SK-N-MC (cell line): ENCODE data around the gene LRRC4C.

ENCODE experiments used
- DNase-seq: peaks from one replicate; pipeline ENCODE4 v3.0.0-alpha.2; 2011; ENCODE audit warnings: low read depth, low spot score
- H3K27ac ChIP-seq: fragments of 200-600 bp; sonication (generic); 2 replicates; pipeline ENCODE4 v1.5.1; 2016; ENCODE audit warnings: mixed run types
- H3K36me3 ChIP-seq: fragments of 200-600 bp; sonication (generic); 2 replicates; pipeline ENCODE4 v1.6.1; 2017; ENCODE audit warnings: antibody characterized with exemption, low read length, mixed read lengths; ENCODE audit not compliant: insufficient read depth
- H3K4me3 ChIP-seq: fragments of 200-600 bp; sonication (generic); 2 replicates; pipeline ENCODE4 v1.5.1; 2016
- H3K9ac ChIP-seq: fragments of 200-600 bp; sonication (generic); 2 replicates; pipeline ENCODE4 v1.8.0; 2017; ENCODE audit warnings: mixed run types, mixed read lengths; ENCODE audit not compliant: insufficient read length
- H3K9me3 ChIP-seq: fragments of 200-600 bp; sonication (generic); 2 replicates; pipeline ENCODE4 v1.6.1; 2017; ENCODE audit warnings: low read depth, mild to moderate bottlenecking, antibody characterized with exemption, low read length, moderate library complexity, mixed read lengths
- EZH2 ChIP-seq: fragments of 200-600 bp; sonication (generic); IDR thresholded peaks from one replicate; pipeline ENCODE4 v1.6.1; 2017; ENCODE audit warnings: antibody characterized with exemption
- FOXP2 ChIP-seq: optimal IDR thresholded peaks from 2 replicates; pipeline ENCODE3; 2011; ENCODE audit warnings: mild to moderate bottlenecking, moderate library complexity; ENCODE audit not compliant: insufficient read depth; ENCODE audit errors: extremely low read length, control extremely low read depth
- POLR2AphosphoS5 ChIP-seq: IDR thresholded peaks from 2 replicates; pipeline ENCODE4 v1.6.1; 2012; ENCODE audit warnings: mild to moderate bottlenecking, low read depth, low read length, borderline replicate concordance

Gene LRRC4C

GRCh38 chr11:40104941-40105550 is 1354.4 kb downstream of the LRRC4C start:
- Histone ChIP-seq H3K36me3 (no peaks in the 10 kb centered on the region), H3K9ac (no peak overlapping the region), H3K27ac (peak overlapping the region; percentile 21; the same call in 1 of the 2 replicates), H3K4me3 (no peak overlapping the region), H3K9me3 (peaks cover 3% of the 10 kb centered on the region; the same call in 1 of the 2 replicates)
- no peak for DNase-seq
- no peak for TF ChIP-seq EZH2
- TF ChIP-seq POLR2AphosphoS5 = no peak; the same call in 1 of the 2 replicates
- TF ChIP-seq FOXP2 = no peak

GRCh38 chr11:40100781-40101180 is 1358.7 kb downstream of the LRRC4C start:
- Histone ChIP-seq H3K9me3 (peaks cover 3% of the 10 kb centered on the region; the same call in 1 of the 2 replicates), H3K9ac (no peak overlapping the region), H3K4me3 (no peak overlapping the region), H3K36me3 (no peaks in the 10 kb centered on the region), H3K27ac (peak overlapping the region; percentile 38; the same call in 1 of the 2 replicates)
- TF ChIP-seq FOXP2 = no peak
- TF ChIP-seq POLR2AphosphoS5 = no peak
- TF ChIP-seq EZH2 = no peak
- DNase-seq = no peak

- peak; percentile 75 for DNase-seq
- Histone ChIP-seq H3K27ac (peak overlapping the region; percentile 80), H3K9ac (no peak overlapping the region), H3K36me3 (no peaks in the 10 kb centered on the region), H3K9me3 (peaks cover 3% of the 10 kb centered on the region; the same call in 1 of the 2 replicates), H3K4me3 (peak overlapping the region; percentile 6)
- peak; percentile 30; the same call in 1 of the 2 replicates for TF ChIP-seq POLR2AphosphoS5
- no peak for TF ChIP-seq EZH2
Observed at GRCh38 chr11:40100162-40100553, 1359.3 kb downstream of the LRRC4C start.

GRCh38 chr11:40099426-40100161 is 1359.9 kb downstream of the LRRC4C start:
- peak overlapping the region; percentile 6; the same call in 1 of the 2 replicates for H3K4me3 ChIP-seq
- peak overlapping the region; percentile 80 for H3K27ac ChIP-seq
- no peak for DNase-seq
- TF ChIP-seq FOXP2 = no peak
- TF ChIP-seq POLR2AphosphoS5 = no peak
- TF ChIP-seq EZH2 = no peak
- H3K9ac ChIP-seq = no peak overlapping the region
- no peaks in the 10 kb centered on the region for H3K36me3 ChIP-seq
- H3K9me3 ChIP-seq = peaks cover 3% of the 10 kb centered on the region; the same call in 1 of the 2 replicates

- Histone ChIP-seq H3K9ac (no peak overlapping the region), H3K9me3 (no peaks in the 10 kb centered on the region), H3K4me3 (no peak overlapping the region), H3K36me3 (no peaks in the 10 kb centered on the region), H3K27ac (no peak overlapping the region)
- DNase-seq = no peak
- TF ChIP-seq EZH2 (no peak), POLR2AphosphoS5 (no peak), FOXP2 (no peak)
Observed at GRCh38 chr11:40095446-40095845, 1364.0 kb downstream of the LRRC4C start.

GRCh38 chr11:40094954-40095353 is 1364.5 kb downstream of the LRRC4C start:
- Histone ChIP-seq H3K4me3 (no peak overlapping the region), H3K9me3 (no peaks in the 10 kb centered on the region), H3K36me3 (no peaks in the 10 kb centered on the region), H3K27ac (no peak overlapping the region), H3K9ac (no peak overlapping the region)
- TF ChIP-seq EZH2 (no peak), POLR2AphosphoS5 (no peak), FOXP2 (no peak)
- no peak for DNase-seq

- DNase-seq = no peak
- H3K9ac ChIP-seq = no peak overlapping the region
- TF ChIP-seq EZH2 = no peak
- no peak for TF ChIP-seq FOXP2
- no peak for TF ChIP-seq POLR2AphosphoS5
Observed at GRCh38 chr11:40080434-40080833, 1379.0 kb downstream of the LRRC4C start.

More at GRCh38 chr11:40080434-40080833, 1379.0 kb downstream of the LRRC4C start:
- H3K9me3 ChIP-seq = no peaks in the 10 kb centered on the region
- H3K36me3 ChIP-seq = no peaks in the 10 kb centered on the region
- no peak overlapping the region for H3K27ac ChIP-seq
- no peak overlapping the region for H3K4me3 ChIP-seq
